Measurements from ENCODE around the gene ZNF888.
"Not testable (repeated sequence)": the region's sequence is repeated elsewhere in the genome, so short reads cannot be mapped to it uniquely, and the experiment has no call there.

Gene ZNF888

DNA sequence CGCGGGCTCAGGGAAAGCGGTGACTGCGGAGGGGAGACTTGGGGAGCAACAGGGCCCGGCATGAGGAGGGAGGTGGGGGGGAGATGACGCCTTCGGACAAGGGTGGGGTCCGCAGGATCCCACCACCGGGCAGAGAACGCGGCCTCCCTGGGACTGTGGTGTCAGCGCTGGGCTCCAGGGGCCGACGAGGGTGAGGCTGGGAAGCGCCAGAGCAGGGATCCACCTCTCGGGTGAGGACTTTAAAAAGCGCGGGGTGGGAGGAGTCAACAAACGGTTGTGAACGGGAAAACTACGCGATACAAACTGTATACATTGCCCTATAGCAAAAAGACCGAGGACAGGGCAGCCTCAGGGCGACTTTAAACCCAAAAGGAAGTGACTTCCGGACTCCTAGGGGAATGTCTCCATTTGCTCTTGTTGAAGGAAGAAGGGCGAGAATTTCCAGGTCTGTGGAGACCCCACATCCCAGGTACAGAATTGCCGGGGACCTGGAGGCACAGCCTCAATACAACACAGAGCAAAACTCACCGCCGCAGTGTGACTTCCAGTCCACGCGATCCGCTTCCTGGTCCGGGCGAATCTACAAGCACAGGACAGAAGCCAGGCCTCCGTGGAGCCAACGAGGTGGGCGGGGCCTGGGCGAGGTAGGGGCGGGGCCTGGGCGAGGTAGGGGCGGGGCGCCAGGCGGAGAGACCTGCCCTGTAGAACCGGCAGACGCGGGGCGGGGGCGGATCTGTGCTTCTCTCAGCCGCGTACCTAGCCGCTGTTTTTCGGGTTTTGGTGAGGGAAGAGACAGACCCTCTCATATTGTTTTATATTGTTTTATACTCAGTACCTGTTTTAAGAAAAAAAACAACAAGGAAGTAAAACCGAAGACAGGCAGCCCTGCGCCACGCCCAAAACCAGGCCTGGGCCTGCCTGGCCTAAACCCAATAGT is at the start of gene ZNF888:
TSS of gene ZNF888 (minus strand) at position 588 of the 937 bp plus-strand sequence. CDS start 5,555 bp downstream, outside the sequence.
- peak; percentile 85 for DNase-seq

GRCh38 chr19:52967772-52968171 is 44.5 kb upstream of the ZNF888 start:
- DNase-seq: no peak

- DNase-seq: peak; percentile 19
Observed at GRCh38 chr19:52963247-52963618, 40.0 kb upstream of the ZNF888 start.

- DNase-seq: peak; percentile 100
Observed at GRCh38 chr19:52962394-52963246, 39.4 kb upstream of the ZNF888 start, which contains the start of gene ZNF816. TSS of gene ZNF816 (minus strand) at chr19:52962881. CDS start at chr19:52956089, 6,792 bp downstream.

DNA sequence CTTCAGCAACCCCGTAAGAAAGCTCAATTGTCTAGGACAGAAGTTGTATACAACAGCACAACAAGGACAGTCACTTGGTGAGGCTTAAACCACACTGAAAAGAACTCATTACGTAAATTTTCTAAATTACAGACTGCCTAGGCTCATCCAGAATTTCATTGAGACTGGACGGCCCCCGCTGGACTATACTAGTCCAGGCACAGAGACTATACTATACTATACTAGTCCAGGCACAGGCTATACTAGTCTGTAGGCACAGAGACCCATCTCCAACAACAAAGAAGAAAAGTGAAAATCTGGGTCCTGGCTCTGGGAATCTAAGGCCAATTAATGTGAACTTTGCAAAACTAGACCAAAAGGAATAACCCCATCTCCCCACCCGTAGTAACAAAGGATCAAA is 38.8 kb upstream of the ZNF888 start:
- DNase-seq: no peak

- no peak for DNase-seq
Observed at GRCh38 chr19:52959613-52960295, 36.5 kb upstream of the ZNF888 start.

GRCh38 chr19:52957591-52957990 is 34.4 kb upstream of the ZNF888 start:
- DNase-seq: no peak

DNA sequence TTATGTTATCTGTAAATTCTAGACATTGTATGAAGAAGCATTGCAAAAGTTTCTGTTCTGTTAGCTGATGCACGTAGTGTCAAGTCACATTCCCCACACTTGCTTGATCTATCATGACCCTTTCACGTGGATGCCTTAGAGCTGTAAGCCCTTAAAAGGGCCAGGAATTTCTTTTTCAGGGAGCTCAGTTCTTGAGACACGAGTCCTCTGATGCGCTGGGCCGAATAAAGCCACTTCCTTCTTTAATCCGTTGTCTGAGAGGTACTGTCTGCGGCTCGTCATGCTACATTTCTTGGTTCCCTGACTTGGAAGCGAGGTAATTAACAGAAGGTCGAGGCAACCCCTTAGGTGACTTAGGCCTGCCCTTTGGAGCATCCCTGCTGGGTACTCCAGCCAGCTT is 33.7 kb upstream of the ZNF888 start:
- no peak for DNase-seq

DNA sequence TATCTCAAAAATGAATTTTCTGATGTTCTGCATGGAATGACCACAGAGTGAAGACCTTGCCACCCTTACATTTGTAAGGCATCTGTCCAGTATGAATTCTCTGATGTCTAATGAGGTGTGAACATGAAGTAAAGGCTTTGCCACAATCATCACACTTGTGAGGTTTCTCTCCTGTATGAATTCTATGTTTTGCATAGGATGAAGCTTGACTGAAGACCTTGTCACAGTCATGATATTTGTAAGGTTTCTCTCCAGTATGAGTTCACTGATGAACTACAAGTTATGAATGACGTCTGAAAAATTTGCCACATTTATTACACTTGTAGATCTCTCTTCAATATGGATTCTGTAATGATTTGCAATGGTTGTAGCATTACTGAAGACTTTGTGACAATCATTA is 26.2 kb upstream of the ZNF888 start:
- DNase-seq: no peak

DNA sequence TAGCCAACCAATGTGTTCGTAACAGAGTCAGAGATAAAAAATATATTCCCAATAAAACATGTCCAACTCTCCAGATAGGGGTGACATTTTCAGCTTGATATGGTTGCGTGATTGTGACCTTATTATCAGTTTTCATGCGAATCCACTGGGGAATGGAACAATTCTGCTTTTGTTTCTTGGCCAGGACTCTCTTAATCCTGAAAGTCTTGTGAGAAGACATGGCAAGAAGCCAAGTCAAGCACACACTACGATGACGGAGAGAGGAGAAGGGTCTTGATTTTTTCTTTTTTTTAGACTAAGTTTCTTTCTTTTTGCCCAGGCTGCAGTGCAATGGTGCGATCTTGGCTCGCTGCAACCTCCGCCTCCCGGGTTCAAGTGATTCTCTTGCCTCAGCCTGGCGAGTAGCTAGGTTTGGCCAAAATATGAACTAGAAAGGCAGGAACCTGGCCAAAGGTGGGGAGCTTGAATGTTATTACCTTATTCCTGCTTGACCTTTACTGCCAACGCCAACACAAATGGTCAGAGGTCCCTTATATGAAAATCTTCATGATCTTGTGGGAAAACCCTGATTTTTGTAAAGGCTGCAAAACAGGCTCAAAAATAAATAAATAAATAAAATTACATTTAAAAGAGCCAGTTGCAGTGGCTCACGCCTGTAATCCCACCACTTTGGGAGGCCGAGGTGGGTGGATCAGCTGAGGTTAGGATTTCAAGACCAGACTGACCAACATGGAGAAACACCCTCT is 25.0 kb upstream of the ZNF888 start:
- DNase-seq: no peak

DNA sequence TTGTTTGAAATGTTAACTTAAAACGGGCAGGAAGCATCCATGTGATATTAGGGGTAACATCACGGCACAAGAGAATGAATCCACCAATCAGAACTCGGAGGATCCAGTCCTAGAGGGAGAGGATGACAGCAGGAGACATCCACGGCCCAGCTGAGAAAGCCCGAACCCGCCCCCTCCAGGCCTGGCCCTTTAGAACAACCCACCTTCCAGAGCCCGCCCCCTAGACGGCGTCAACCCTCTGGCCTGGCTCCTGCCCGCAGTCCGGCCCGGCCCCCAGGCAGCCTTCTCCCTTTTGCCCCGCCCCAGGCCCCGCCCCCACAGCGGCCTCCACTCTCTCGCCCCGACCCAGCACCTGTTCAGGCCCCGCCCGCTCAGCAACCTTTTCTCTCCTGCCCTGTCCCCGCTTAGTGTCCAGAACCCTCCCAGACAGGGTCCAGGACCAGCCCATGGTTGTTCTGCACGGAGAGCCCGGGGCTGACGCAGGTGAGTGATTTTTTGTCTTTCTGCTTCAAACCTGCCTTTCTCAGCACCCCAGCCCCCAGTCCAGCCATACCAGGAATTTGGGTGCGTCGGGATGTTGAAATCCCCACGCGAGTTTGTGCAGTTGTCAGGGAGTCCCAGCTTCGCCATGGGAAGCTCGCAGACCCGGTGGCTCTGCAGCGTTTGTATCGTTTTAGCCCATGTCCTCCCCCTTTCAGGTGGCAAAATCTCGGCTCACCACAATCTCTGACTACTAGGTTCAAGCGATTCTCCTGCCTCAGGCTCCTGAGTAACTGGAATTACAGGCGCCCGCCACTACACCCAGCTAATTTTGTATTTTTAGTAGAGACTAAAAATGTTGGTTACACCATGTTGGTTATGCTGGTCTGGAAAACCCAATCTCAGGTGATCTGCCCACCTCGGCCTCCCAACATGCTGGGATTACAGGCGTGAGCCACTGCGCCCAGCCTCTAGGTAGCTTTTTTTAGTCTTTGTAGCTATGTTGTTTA is 23.4 kb upstream of the ZNF888 start:
- no peak for DNase-seq

- no peak for DNase-seq
Observed at GRCh38 chr19:52945652-52946321, 22.6 kb upstream of the ZNF888 start.

DNA sequence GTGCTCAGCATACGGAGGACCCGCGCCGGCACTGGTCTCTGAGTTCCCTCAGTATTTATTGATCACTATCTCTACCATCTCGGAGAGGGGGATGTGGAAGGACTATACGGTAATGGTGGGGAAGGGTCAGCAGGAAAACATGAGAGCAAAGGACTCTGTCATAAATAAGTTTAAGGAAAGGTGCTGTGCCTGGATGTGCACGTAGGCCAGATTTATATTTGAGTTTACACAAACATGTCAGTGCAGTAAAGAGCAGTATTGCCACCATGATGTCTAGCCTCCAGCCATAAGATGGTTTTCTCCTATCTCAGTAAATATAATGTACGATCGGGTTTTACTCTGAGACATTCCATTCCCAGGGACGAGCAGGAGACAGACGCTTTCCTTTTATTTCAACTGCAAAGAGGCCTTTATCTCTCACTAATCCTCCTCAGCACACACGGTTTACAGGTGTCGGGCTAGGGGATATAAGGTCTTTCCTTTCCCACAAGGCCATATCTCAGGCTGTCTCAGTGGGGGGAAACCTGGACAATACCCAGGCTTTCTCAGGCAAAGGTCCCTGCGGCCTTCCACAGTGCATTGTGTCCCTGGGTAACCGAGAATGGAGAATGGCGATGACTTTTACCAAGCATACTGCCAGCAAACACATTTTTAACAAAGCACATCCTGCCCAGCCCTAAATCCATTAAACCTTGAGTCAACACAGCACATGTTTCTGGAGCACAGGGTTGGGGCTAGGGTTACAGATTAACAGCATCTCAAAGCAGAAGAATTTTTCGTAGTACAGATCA is 21.7 kb upstream of the ZNF888 start:
- not testable (repeated sequence) for DNase-seq

- DNase-seq: no peak
Observed at GRCh38 chr19:52943884-52944643, 20.8 kb upstream of the ZNF888 start.

GRCh38 chr19:52943134-52943883 is 20.1 kb upstream of the ZNF888 start:
- no peak for DNase-seq

- DNase-seq: peak; percentile 94
Observed at GRCh38 chr19:52942386-52943133, 19.3 kb upstream of the ZNF888 start.

DNA sequence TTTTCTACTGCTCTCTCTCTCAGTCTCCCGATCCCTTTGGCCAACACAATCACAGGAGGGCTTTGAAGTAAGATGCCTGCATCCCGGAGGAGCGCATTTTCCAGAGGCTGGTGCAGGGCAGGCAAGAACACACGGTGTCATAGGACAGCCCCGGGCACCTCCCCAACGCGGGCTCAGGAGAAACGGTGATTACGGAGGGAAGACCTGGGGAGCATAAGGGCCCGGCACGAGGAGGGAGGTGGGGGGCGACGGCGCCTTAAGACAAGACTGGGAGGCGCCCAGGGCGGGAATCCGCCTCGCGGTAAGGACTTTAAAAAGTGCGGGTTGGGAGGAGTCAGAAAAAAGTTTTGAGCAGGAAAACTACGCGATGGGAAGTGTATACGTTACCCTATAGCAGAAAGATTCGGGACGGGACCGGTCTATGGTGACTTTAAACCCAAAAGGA is 18.7 kb upstream of the ZNF888 start:
- DNase-seq: peak; percentile 27

Measured in CD4-positive, alpha-beta T cell treated with Interleukin-6 for 4 hours (primary cell).